NCI-H748 (cell line): ENCODE measurements around the gene CTBS.
"Not testable (repeated sequence)": the region's sequence is repeated elsewhere in the genome, so short reads cannot be mapped to it uniquely, and the experiment has no call there.

Experiments used
- DNase-seq: peaks from one replicate; lab custom pipeline; 2025; ENCODE audit not compliant: unreplicated experiment; lab: John Stamatoyannopoulos, UW

The CTBS gene

DNA sequence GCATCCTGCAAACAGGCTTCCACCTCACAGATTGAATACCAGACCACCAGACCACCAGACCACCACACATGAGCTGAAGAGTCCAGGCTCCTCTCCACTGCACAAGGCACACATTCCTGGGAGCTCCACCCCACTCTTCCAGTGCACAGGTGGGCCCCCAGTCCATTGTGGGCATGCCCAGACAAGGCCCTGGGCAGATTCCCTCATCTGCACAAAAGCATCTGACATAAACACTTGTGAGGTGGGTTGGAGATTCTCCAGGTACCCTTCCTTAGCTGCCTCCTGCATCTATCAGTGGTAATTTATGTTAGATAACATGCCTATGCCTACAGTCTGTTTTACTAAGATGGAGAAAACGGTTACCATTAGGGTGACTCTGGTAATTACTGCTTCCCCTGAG, 11.6 kb upstream of the CTBS start:
- no peak for DNase-seq

GRCh38 chr1:84584126-84584525, 9.9 kb upstream of the CTBS start:
- no peak for DNase-seq

- DNase-seq = no peak
These were observed 9.4 kb upstream of the CTBS start for GRCh38 chr1:84583648-84584047.

- DNase-seq = peak; percentile 75
These were observed 8.8 kb upstream of the CTBS start for GRCh38 chr1:84582802-84583587.

GRCh38 chr1:84581648-84582047, 7.4 kb upstream of the CTBS start:
- no peak for DNase-seq

GRCh38 chr1:84574936-84575335, 696 bp upstream of the CTBS start:
- peak; percentile 39 for DNase-seq

DNA sequence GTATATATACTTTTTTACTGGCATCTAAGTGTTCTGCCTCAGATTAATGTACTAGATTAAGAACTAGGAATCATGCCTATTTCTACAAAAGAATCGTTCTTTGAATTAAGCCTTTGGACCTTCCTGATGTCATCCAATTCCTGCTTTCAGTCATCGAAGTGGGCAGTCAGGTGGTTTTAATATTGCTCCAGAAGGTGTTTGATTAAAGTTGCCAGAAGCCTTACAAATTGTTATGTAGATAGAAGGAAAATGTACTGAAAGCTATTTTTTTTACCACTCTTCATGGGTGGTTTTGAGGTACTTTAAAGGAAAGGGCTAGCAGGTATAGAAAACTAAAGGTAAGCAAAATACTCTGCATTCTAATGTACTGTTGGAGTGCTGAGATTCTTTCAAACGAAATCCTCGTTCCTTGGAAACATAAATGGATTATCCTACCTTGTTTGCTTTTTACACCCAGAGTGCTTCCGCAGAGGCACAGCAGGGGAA, 716 bp downstream of the CTBS start:
- DNase-seq = no peak

DNA sequence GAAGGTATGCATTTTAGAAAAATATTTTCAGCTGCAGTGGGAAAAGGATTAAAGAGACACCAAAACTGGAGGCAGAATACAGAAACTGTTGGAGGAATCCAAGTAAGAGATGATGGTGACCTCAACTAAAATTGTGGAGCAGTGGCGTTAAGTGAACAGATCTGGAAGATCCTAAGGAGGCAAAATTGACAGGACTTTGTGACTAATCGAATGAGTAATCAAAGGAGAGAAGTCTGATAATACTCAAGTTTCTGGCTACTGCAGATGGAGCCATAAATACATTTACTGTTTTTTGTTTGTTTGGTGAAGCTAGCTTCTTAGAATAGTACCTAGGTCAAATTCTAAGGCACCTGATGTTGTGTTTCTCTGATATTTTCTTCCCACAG, 3.1 kb downstream of the CTBS start:
- no peak for DNase-seq

- DNase-seq = no peak
These were observed 3.6 kb downstream of the CTBS start for GRCh38 chr1:84570436-84571149.

GRCh38 chr1:84569216-84569615, 5.0 kb downstream of the CTBS start:
- no peak for DNase-seq

DNA sequence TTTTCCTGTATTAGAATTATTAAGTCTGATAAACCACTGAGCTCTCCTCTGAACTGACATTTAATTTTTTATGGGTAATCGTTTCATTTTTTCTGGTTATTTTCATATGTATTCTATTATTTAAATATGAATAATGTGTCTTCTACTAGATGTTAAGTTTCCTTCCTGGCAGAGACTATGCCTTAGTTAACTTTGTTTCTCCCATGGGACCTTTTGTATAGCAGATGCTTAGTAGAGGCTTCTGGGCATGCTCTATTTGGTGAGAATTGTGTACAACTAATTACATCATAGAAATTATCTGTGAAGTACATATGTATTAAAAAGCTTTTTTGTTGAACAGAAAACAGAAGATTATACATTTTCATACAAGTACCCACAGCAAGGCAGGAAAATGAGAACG, 23.4 kb downstream of the CTBS start:
- no peak for DNase-seq

DNA sequence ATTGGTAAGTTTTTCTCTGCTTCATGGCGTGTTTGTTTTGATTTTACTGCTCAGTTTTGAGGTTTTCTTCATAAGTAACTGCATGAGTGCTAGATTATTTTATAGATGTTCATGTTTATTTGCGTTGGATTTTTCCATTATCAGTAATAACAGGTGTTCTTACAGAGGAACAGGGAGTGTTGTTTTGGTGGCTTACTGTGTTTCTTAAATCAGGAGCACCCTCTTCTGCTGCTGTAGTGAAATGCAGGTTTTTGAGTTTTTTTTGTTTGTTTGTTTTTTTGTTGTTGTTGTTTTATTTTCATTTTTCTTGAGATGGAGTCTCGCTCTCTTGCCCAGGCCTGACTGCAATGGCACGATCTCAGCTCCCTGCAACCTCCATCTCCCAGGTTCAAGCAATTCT, 32.6 kb downstream of the CTBS start:
- DNase-seq = peak; percentile 23

- no peak for DNase-seq
These were observed 33.5 kb downstream of the CTBS start for GRCh38 chr1:84540759-84541158.

DNA sequence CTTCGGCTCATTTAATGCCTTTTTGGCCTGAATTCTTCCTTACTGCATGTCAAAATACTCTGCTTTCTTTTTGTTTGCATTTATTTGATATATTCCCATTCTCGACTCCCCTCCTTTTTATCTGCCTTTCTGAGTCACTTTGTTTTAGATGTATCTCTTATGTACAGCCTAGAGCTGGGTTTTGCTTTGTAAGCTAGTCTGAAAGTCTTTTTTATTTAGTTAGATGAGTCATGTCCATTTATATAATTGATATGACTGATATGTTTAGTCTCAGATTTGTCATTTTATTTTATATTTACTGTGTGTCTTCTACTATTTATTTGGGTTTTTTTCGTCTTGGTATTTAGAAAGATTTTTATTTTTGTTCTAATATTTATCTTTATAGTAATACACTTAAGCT, 34.3 kb downstream of the CTBS start:
- DNase-seq = no peak

- no peak for DNase-seq
These were observed 35.6 kb downstream of the CTBS start for GRCh38 chr1:84538599-84538998.

DNA sequence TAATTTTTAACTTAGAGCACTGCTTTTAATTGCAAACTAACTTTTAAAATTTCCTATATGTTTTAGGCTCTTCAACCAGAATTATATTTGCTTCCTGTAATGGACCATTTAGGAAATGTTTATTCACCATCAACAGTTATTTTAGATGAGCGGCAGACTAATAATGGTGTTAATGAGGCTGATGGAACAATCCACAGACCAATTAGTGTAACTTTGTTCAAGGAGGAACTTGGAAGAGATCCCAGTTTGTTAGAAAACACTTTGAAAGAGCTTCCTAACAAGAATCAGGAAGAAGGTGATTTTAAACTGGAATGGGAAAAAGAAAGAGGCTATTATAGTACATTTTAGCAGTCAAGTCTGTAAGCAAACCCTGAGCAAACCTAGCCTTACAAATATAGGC, 48.5 kb downstream of the CTBS start:
- DNase-seq = peak; percentile 76

DNA sequence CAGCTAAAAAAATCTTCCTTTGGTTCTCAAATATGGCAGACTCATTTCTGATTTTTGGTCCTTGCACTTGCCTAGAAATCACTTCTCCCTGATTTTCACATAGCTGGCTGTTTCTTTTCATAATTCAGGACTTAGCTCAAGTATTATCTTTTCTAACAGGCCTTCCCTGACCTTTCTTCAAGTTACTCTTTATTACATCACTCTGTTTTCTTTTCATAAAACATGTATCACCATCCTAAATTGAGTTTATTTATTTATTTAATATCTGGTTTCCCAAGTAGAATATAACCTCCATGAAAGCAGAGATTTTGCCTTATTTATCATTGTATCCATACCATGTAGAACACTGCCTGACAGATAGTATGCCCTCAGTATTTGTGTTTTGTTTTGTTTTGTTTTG, 49.6 kb downstream of the CTBS start:
- DNase-seq = no peak

- DNase-seq = peak; percentile 16
These were observed 63.6 kb downstream of the CTBS start for GRCh38 chr1:84510668-84511067.

DNA sequence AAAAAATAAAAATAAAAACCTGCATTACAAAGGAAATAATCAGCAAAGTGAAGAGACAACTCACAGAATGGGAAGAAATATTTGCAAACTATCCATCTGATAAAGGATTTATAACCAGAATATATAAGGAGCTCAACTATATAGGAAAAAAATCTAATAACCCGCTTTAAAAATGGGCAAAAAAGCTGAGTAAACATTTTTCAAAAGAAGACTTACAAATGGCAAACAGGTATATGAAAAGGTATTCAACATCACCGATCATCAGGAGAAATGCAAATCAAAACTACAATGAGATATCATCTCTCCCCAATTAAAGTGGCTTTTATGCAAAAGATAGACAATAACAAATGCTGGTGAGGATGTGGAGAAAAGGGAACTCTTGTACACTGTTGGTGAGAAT, 64.1 kb downstream of the CTBS start:
- DNase-seq = no peak

DNA sequence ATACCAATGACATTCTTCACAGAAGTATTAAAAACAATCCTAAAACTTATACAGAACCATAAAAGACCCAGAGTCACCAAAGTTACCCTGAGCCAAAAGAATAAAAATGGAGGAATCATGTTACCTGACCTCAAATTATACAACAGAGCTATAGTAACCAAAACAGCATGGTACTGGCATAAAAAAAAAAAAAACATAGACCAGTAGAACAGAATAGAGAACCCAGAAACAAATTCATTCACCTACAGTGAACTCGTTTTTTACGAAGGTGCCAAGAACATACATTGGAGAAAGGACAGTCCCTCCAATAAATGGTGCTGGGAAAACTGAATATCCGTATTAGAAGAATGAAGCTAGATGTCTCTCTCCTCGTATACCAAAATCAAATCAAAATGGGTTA, 65.2 kb downstream of the CTBS start:
- DNase-seq = no peak

- DNase-seq = no peak
These were observed 65.7 kb downstream of the CTBS start for GRCh38 chr1:84508510-84508909.

DNA sequence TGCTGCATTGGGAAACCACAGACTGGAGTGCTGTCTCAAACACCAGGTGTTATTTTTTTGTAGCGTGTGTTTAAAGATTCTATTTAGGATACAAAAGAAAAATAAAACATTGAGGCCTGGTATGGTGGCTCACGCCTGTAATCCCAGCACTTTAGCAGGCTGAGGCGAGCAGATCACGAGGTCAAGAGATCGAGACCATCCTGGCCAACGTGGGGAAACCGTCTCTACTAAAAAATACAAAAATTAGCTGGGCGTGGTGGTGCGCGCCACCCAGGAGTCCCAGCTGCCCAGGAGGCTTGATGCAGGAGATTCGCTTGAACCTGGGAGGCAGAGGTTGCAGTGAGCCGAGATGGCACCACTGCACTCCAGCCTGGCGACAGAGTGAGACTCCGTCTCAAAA, 66.4 kb downstream of the CTBS start:
- DNase-seq = not testable (repeated sequence)
